Karpas-422 (cell line): ENCODE data around the gene MED15. TPM values are rescaled to one million over a fixed set of nuclear protein-coding genes. Genes with fewer than 3 reads are reported as not detected.

Experiments used
- DNase-seq: peaks from one replicate; pipeline ENCODE4 v3.0.0-alpha.2; 2015
- H2AFZ ChIP-seq: fragments of 200-600 bp; sonication (generic); 2 replicates; pipeline ENCODE4 v1.6.1; 2014; ENCODE audit warnings: antibody characterized with exemption, low read length, mixed read lengths
- H3K27ac ChIP-seq: fragments of 200-600 bp; sonication (generic); 2 replicates; pipeline ENCODE4 v1.5.1; 2014; ENCODE audit warnings: mild to moderate bottlenecking, low read length, moderate library complexity
- H3K27me3 ChIP-seq: fragments of 200-600 bp; sonication (generic); 2 replicates; pipeline ENCODE4 v1.6.1; 2014; ENCODE audit warnings: low read length, mixed read lengths
- H3K36me3 ChIP-seq: fragments of 200-600 bp; sonication (generic); 2 replicates; pipeline ENCODE4 v1.6.1; 2014; ENCODE audit warnings: low read length, mixed read lengths; ENCODE audit not compliant: insufficient read depth
- H3K4me1 ChIP-seq: fragments of 200-600 bp; sonication (generic); 2 replicates; pipeline ENCODE4 v1.6.1; 2014; ENCODE audit warnings: mild to moderate bottlenecking, low read length, mixed read lengths
- H3K4me2 ChIP-seq: fragments of 200-600 bp; sonication (generic); 2 replicates; pipeline ENCODE4 v1.6.1; 2014; ENCODE audit warnings: low read length, low read depth, mild to moderate bottlenecking; ENCODE audit not compliant: poor library complexity, severe bottlenecking
- H3K4me3 ChIP-seq: fragments of 200-600 bp; sonication (generic); 2 replicates; pipeline ENCODE4 v1.5.1; 2014; ENCODE audit warnings: mild to moderate bottlenecking, antibody characterized with exemption, low read length, mixed read lengths
- H3K79me2 ChIP-seq: fragments of 200-600 bp; sonication (generic); 2 replicates; pipeline ENCODE4 v1.6.1; 2014; ENCODE audit warnings: mild to moderate bottlenecking, low read length, mixed read lengths
- H3K9ac ChIP-seq: fragments of 200-600 bp; sonication (generic); 2 replicates; pipeline ENCODE4 v1.6.0; 2014; ENCODE audit warnings: low read length
- H3K9me2 ChIP-seq: fragments of 200-600 bp; sonication (generic), shearing (Covaris generic); replicated peaks from 2 replicates; pipeline ENCODE4 v1.6.0; 2014; ENCODE audit warnings: mild to moderate bottlenecking, low read length, moderate library complexity; ENCODE audit not compliant: insufficient read depth
- H3K9me3 ChIP-seq: fragments of 300-700, 200-600 bp; sonication (generic); 2 replicates; pipeline ENCODE4 v1.6.1; 2014; ENCODE audit warnings: low read length, mixed read lengths
- H4K20me1 ChIP-seq: fragments of 200-600 bp; sonication (generic); 2 replicates; pipeline ENCODE4 v1.6.1; 2014; ENCODE audit warnings: mild to moderate bottlenecking, antibody characterized with exemption, low read length, low read depth; ENCODE audit not compliant: insufficient read depth
- total RNA-seq: library from RNA; depleted of rRNA; stranded (reverse); fragments of >200 nt; shearing (Covaris generic); gene quantifications from 2 replicates; pipeline ENCODE4 v1.2.3, GENCODE V29; 2014; ENCODE audit warnings: low replicate concordance

MED15 gene
- total RNA-seq, 1 experiment from 2014 or later, result 36.9 TPM

- Histone ChIP-seq H3K27ac (no peak overlapping the region), H3K4me1 (no peaks in the 10 kb centered on the region)
Observed at GRCh38 chr22:20573833-20574615, 66.6 kb downstream of the MED15 start.

DNA sequence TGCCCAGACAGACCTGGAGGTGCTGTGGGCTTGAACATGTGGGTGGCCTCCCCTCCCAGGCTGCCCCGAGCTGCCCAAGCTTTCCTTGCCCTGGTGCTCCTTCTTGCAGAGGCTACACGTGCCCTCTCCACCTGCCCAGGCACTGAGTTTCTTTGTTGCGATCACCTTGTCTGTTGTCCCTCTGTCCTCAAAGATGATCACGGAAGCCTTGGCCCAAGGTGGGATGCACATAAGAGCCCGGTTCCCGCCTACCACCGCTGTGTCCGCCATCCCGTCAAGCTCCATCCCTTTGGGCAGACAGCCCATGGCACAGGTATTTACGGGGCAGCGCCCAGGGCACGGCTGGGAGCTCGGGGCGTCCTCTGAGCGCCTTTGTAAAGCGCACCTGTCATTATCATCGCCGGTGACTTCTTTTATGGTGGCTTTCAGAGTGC lies 67.5 kb downstream of the MED15 start:
- Histone ChIP-seq H3K9me3 (no peaks in the 10 kb centered on the region), H3K9ac (no peak overlapping the region), H3K27me3 (no peaks in the 10 kb centered on the region), H3K9me2 (no peaks in the 10 kb centered on the region), H3K27ac (no peak overlapping the region), H3K4me1 (peaks cover 4% of the 10 kb centered on the region), H3K79me2 (no peaks in the 10 kb centered on the region), H3K4me2 (no peak overlapping the region), H4K20me1 (no peaks in the 10 kb centered on the region; the same call in 1 of the 2 replicates), H3K36me3 (peaks cover 19% of the 10 kb centered on the region), H3K4me3 (no peak overlapping the region), H2AFZ (no peak overlapping the region)
- no peak for DNase-seq

More at GRCh38 chr22:20573833-20574615, 66.6 kb downstream of the MED15 start:
- Histone ChIP-seq H3K9me3 (no peaks in the 10 kb centered on the region), H3K4me2 (no peak overlapping the region), H3K27me3 (no peaks in the 10 kb centered on the region), H3K79me2 (no peaks in the 10 kb centered on the region), H3K4me3 (no peak overlapping the region), H3K36me3 (peaks cover 19% of the 10 kb centered on the region), H3K9ac (no peak overlapping the region), H3K9me2 (no peaks in the 10 kb centered on the region), H4K20me1 (0 out of 2 replicates have a peak, but pooled peaks cover 2% of the 10 kb centered on the region), H2AFZ (no peak overlapping the region)
- DNase-seq, result no peak

DNA sequence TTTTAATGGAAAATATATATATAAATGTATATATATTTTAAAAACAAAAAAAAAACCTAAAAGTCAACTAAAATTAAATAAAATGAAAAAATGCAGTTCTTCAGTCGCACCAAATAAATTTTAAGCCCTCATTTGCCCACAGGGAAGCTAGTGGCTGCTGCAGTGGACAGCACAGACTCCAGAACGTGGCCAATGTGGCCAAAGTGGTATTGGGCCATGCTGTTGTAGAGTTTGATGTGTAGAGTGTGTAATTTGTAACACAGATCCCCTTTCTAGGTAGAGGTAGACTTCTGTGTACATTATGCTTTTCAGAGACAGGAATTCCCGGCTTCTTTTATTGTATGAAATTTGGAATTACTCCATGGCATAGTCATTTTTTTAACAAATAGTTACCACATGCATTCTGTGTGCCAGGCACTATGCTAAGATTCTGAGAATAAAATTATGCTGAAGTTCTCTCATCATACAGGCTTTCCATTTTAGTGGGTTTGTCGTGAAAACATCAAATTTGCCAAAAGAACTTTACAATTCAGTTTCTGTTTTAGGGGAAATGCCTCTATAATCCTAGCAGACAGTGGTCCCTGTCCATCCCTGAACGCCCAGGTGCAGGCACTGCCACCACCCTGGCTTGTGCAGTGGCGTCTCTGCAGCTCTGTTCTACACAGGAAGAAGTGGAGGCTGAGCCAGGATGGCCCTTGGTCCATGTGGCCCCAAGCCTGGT lies 68.5 kb downstream of the MED15 start:
- no peaks in the 10 kb centered on the region for H3K79me2 ChIP-seq
- no peak overlapping the region for H3K4me3 ChIP-seq
- peaks cover 8% of the 10 kb centered on the region for H4K20me1 ChIP-seq
- no peak overlapping the region for H2AFZ ChIP-seq
- H3K9me3 ChIP-seq, result no peaks in the 10 kb centered on the region
- H3K27ac ChIP-seq, result no peak overlapping the region
- no peaks in the 10 kb centered on the region for H3K27me3 ChIP-seq
- H3K4me1 ChIP-seq, result peaks cover 13% of the 10 kb centered on the region
- H3K36me3 ChIP-seq, result peaks cover 19% of the 10 kb centered on the region
- no peak for DNase-seq
- H3K9ac ChIP-seq, result no peak overlapping the region
- no peaks in the 10 kb centered on the region for H3K9me2 ChIP-seq
- H3K4me2 ChIP-seq, result no peak overlapping the region

- H4K20me1 ChIP-seq, result peaks cover 13% of the 10 kb centered on the region
- no peak overlapping the region for H3K27ac ChIP-seq
- H3K9me2 ChIP-seq, result no peaks in the 10 kb centered on the region
- H3K27me3 ChIP-seq, result no peaks in the 10 kb centered on the region
- H3K9ac ChIP-seq, result no peak overlapping the region
- no peak overlapping the region for H3K4me3 ChIP-seq
- no peak overlapping the region for H3K4me2 ChIP-seq
- H3K4me1 ChIP-seq, result peaks cover 19% of the 10 kb centered on the region
- H3K79me2 ChIP-seq, result no peaks in the 10 kb centered on the region
- DNase-seq, result no peak
- H2AFZ ChIP-seq, result no peak overlapping the region
- H3K9me3 ChIP-seq, result no peaks in the 10 kb centered on the region
- H3K36me3 ChIP-seq, result peaks cover 19% of the 10 kb centered on the region
Observed at GRCh38 chr22:20576445-20576816, 69.0 kb downstream of the MED15 start.

GRCh38 chr22:20577045-20577444 lies 69.6 kb downstream of the MED15 start:
- H4K20me1 ChIP-seq, result peaks cover 16% of the 10 kb centered on the region
- no peak overlapping the region for H3K4me3 ChIP-seq
- no peaks in the 10 kb centered on the region for H3K79me2 ChIP-seq
- H3K9me2 ChIP-seq, result no peaks in the 10 kb centered on the region
- H3K27ac ChIP-seq, result no peak overlapping the region
- no peak for DNase-seq
- no peaks in the 10 kb centered on the region for H3K27me3 ChIP-seq
- H3K9me3 ChIP-seq, result no peaks in the 10 kb centered on the region
- H3K4me2 ChIP-seq, result no peak overlapping the region
- peaks cover 14% of the 10 kb centered on the region for H3K36me3 ChIP-seq
- no peak overlapping the region for H3K9ac ChIP-seq
- H3K4me1 ChIP-seq, result peaks cover 25% of the 10 kb centered on the region
- no peak overlapping the region for H2AFZ ChIP-seq

GRCh38 chr22:20577549-20577975 lies 70.2 kb downstream of the MED15 start:
- Histone ChIP-seq H3K36me3 (peaks cover 11% of the 10 kb centered on the region; the same call in 1 of the 2 replicates), H3K27ac (no peak overlapping the region), H3K27me3 (no peaks in the 10 kb centered on the region), H3K9me3 (no peaks in the 10 kb centered on the region), H3K79me2 (no peaks in the 10 kb centered on the region), H3K4me3 (no peak overlapping the region), H3K4me2 (no peak overlapping the region), H3K4me1 (peaks cover 25% of the 10 kb centered on the region), H2AFZ (no peak overlapping the region), H4K20me1 (peaks cover 17% of the 10 kb centered on the region), H3K9me2 (no peaks in the 10 kb centered on the region), H3K9ac (no peak overlapping the region)
- DNase-seq, result no peak

DNA sequence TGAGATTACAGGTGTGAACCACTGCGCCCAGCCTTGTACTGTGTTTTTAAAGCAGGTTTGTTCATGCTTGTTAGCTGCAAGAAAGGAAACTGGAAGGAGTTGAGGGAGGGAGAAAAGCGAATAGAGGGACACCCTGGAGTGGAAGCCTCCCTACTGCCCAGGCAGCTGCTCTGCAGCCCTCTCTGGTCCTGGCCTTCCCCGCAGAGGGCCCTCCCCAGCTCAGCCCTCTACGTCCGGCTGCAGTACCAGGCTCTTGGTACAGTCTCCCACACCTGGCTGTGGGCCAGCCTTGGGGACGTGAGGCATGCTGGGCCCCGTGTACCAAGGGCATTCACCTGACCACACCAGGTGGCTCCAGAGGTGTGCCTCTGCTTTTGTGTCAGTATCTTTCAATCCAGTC lies 70.8 kb downstream of the MED15 start:
- no peak overlapping the region for H3K4me3 ChIP-seq
- H3K27me3 ChIP-seq, result no peaks in the 10 kb centered on the region
- peaks cover 25% of the 10 kb centered on the region for H3K4me1 ChIP-seq
- H3K27ac ChIP-seq, result no peak overlapping the region
- H3K9ac ChIP-seq, result no peak overlapping the region
- peaks cover 10% of the 10 kb centered on the region; the same call in 1 of the 2 replicates for H3K36me3 ChIP-seq
- H3K79me2 ChIP-seq, result no peaks in the 10 kb centered on the region
- no peak overlapping the region for H3K4me2 ChIP-seq
- no peaks in the 10 kb centered on the region for H3K9me3 ChIP-seq
- H3K9me2 ChIP-seq, result no peaks in the 10 kb centered on the region
- no peak for DNase-seq
- peaks cover 17% of the 10 kb centered on the region for H4K20me1 ChIP-seq
- no peak overlapping the region for H2AFZ ChIP-seq

DNA sequence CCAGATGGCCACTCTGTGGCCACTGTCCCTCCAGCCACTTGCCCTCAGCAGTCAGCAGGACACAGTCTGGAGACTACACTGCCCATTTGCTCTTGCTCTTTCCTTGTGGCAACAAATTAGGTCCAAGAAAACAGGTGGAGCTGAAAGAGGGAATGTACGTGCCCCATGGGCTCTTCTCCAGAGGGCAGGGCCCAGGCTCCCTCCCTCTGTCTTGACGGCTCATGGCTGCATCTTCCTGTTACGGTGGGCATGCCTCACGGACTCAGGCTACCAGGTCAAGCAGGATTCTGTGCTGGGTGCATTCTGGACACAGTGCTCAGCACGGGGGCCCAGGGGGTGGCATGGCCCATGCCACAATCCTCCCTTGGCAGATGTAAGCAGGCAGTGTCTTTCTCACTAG lies 71.3 kb downstream of the MED15 start:
- DNase-seq, result peak; percentile 34
- Histone ChIP-seq H3K9ac (no peak overlapping the region), H3K79me2 (no peaks in the 10 kb centered on the region), H3K9me3 (no peaks in the 10 kb centered on the region), H3K27me3 (no peaks in the 10 kb centered on the region), H4K20me1 (peaks cover 17% of the 10 kb centered on the region), H2AFZ (no peak overlapping the region), H3K4me2 (no peak overlapping the region), H3K36me3 (peaks cover 7% of the 10 kb centered on the region; the same call in 1 of the 2 replicates), H3K27ac (no peak overlapping the region), H3K9me2 (no peaks in the 10 kb centered on the region), H3K4me1 (peaks cover 25% of the 10 kb centered on the region), H3K4me3 (no peak overlapping the region)
